ENCODE data around the gene PRR15L. TPM values are rescaled to one million over a fixed set of nuclear protein-coding genes. Genes with fewer than 3 reads are reported as not detected.

PRR15L gene
- total and polyA plus RNA-seq, 2 experiments from 2014 or later: 56.5 to 66.4 TPM

GRCh38 chr17:48001197-48001596 lies 43.5 kb upstream of the PRR15L start:
- H3K79me2 ChIP-seq: no peaks in the 10 kb centered on the region
- H3K4me1 ChIP-seq (ENCODE audit: insufficient read depth): peaks cover 15% of the 10 kb centered on the region
- H3K4me3 ChIP-seq: no peak overlapping the region
- no peaks in the 10 kb centered on the region for H3K9me2 ChIP-seq (replicated peaks; ENCODE audit: insufficient read depth)
- H3K4me2 ChIP-seq: no peak overlapping the region
- H4K20me1 ChIP-seq (ENCODE audit: insufficient read depth, poor library complexity, severe bottlenecking): no peaks in the 10 kb centered on the region
- no peaks in the 10 kb centered on the region for H3K27me3 ChIP-seq
- TF ChIP-seq CTCF (IDR thresholded peaks at IDR 0.05; ENCODE audit: poor library complexity) (no peak), EZH2phosphoT487 (IDR thresholded peaks at IDR 0.05; ENCODE audit: low read depth, severe bottlenecking, unreplicated experiment) (no peak), EZH2 (IDR thresholded peaks at IDR 0.05; ENCODE audit: borderline replicate concordance) (no peak)
- no peaks in the 10 kb centered on the region for H3K9me3 ChIP-seq (ENCODE audit: low read depth)
- no peaks in the 10 kb centered on the region for H3K36me3 ChIP-seq (replicated peaks; ENCODE audit: insufficient read depth, low read depth)
- DNase-seq (ENCODE audit: low spot score): no peak
- 83% methylated on average over 1 of the region's 1 CpG for WGBS (ENCODE audit: low lambda C conversion rate, missing lambda C conversion rate)
- H3K27ac ChIP-seq: no peak overlapping the region
- no peak overlapping the region for H2AFZ ChIP-seq

- 28% methylated on average over 4 of the region's 4 CpGs for whole genome bisulfite sequencing (ENCODE audit: low lambda C conversion rate, missing lambda C conversion rate)
- Histone ChIP-seq H3K4me3 (no peak overlapping the region), H3K27ac (no peak overlapping the region), H3K4me1 (ENCODE audit: insufficient read depth) (peaks cover 15% of the 10 kb centered on the region), H3K36me3 (replicated peaks; ENCODE audit: insufficient read depth, low read depth) (no peaks in the 10 kb centered on the region), H3K9me2 (replicated peaks; ENCODE audit: insufficient read depth) (no peaks in the 10 kb centered on the region), H3K9me3 (ENCODE audit: low read depth) (no peaks in the 10 kb centered on the region), H4K20me1 (ENCODE audit: insufficient read depth, poor library complexity, severe bottlenecking) (no peaks in the 10 kb centered on the region), H3K4me2 (no peak overlapping the region), H3K79me2 (no peaks in the 10 kb centered on the region), H2AFZ (no peak overlapping the region), H3K27me3 (no peaks in the 10 kb centered on the region)
- no peak for TF ChIP-seq EZH2 (IDR thresholded peaks at IDR 0.05; ENCODE audit: borderline replicate concordance)
- no peak for TF ChIP-seq CTCF (IDR thresholded peaks at IDR 0.05; ENCODE audit: poor library complexity)
- no peak for TF ChIP-seq EZH2phosphoT487 (IDR thresholded peaks at IDR 0.05; ENCODE audit: low read depth, severe bottlenecking, unreplicated experiment)
- DNase-seq (ENCODE audit: low spot score): no peak
Measured at GRCh38 chr17:47999582-47999981, 41.9 kb upstream of the PRR15L start.

- H3K9me3 ChIP-seq (ENCODE audit: low read depth): no peaks in the 10 kb centered on the region
- no peak overlapping the region for H3K4me3 ChIP-seq
- H3K79me2 ChIP-seq: no peaks in the 10 kb centered on the region
- 96% methylated on average over 7 of the region's 7 CpGs for WGBS (ENCODE audit: low lambda C conversion rate, missing lambda C conversion rate)
- H3K9me2 ChIP-seq (replicated peaks; ENCODE audit: insufficient read depth): no peaks in the 10 kb centered on the region
- no peaks in the 10 kb centered on the region for H3K36me3 ChIP-seq (replicated peaks; ENCODE audit: insufficient read depth, low read depth)
- peaks cover 4% of the 10 kb centered on the region for H3K4me1 ChIP-seq (ENCODE audit: insufficient read depth)
- no peaks in the 10 kb centered on the region for H4K20me1 ChIP-seq (ENCODE audit: insufficient read depth, poor library complexity, severe bottlenecking)
- H3K27ac ChIP-seq: no peak overlapping the region
- no peak overlapping the region for H2AFZ ChIP-seq
- no peak overlapping the region for H3K4me2 ChIP-seq
- no peaks in the 10 kb centered on the region for H3K27me3 ChIP-seq
- no peak for TF ChIP-seq EZH2phosphoT487 (IDR thresholded peaks at IDR 0.05; ENCODE audit: low read depth, severe bottlenecking, unreplicated experiment)
- TF ChIP-seq EZH2 (IDR thresholded peaks at IDR 0.05; ENCODE audit: borderline replicate concordance): no peak
- TF ChIP-seq CTCF (IDR thresholded peaks at IDR 0.05; ENCODE audit: poor library complexity): no peak
- no peak for DNase-seq (ENCODE audit: low spot score)
Measured at GRCh38 chr17:47998044-47998443, 40.4 kb upstream of the PRR15L start.

GRCh38 chr17:47997586-47997985 lies 39.9 kb upstream of the PRR15L start:
- no peak overlapping the region for H2AFZ ChIP-seq
- H3K79me2 ChIP-seq: no peaks in the 10 kb centered on the region
- no peak overlapping the region for H3K27ac ChIP-seq
- no peaks in the 10 kb centered on the region for H3K9me2 ChIP-seq (replicated peaks; ENCODE audit: insufficient read depth)
- H3K4me3 ChIP-seq: no peak overlapping the region
- no peak overlapping the region for H3K4me2 ChIP-seq
- no peak for DNase-seq (ENCODE audit: low spot score)
- no peaks in the 10 kb centered on the region for H3K4me1 ChIP-seq (ENCODE audit: insufficient read depth)
- no peaks in the 10 kb centered on the region for H4K20me1 ChIP-seq (ENCODE audit: insufficient read depth, poor library complexity, severe bottlenecking)
- H3K9me3 ChIP-seq (ENCODE audit: low read depth): no peaks in the 10 kb centered on the region
- H3K27me3 ChIP-seq: no peaks in the 10 kb centered on the region
- TF ChIP-seq EZH2 (IDR thresholded peaks at IDR 0.05; ENCODE audit: borderline replicate concordance) (no peak), EZH2phosphoT487 (IDR thresholded peaks at IDR 0.05; ENCODE audit: low read depth, severe bottlenecking, unreplicated experiment) (no peak), CTCF (IDR thresholded peaks at IDR 0.05; ENCODE audit: poor library complexity) (no peak)
- no peaks in the 10 kb centered on the region for H3K36me3 ChIP-seq (replicated peaks; ENCODE audit: insufficient read depth, low read depth)
- WGBS (ENCODE audit: low lambda C conversion rate, missing lambda C conversion rate): 95% methylated on average over 7 of the region's 7 CpGs
